WERI-Rb-1 (cell line): ENCODE measurements around the gene UTRN.

Experiments
- DNase-seq: peaks from one replicate; pipeline ENCODE4 v3.0.0-alpha.2; 2020
- H3K27ac ChIP-seq: fragments of 250-450 bp; sonication (Bioruptor Pico); 2 replicates; pipeline ENCODE4 v1.5.1; 2020; ENCODE audit warnings: mild to moderate bottlenecking, moderate library complexity
- H3K27me3 ChIP-seq: fragments of 250-450 bp; sonication (Bioruptor Pico); 2 replicates; pipeline ENCODE4 v1.5.1; 2021; ENCODE audit warnings: mild to moderate bottlenecking, low read depth, moderate library complexity; ENCODE audit not compliant: insufficient read depth, severe bottlenecking
- H3K36me3 ChIP-seq: fragments of 250-450 bp; sonication (Bioruptor Pico); 2 replicates; pipeline ENCODE4 v1.5.1; 2020; ENCODE audit warnings: mild to moderate bottlenecking, moderate library complexity
- H3K4me3 ChIP-seq: 2 replicates; pipeline ENCODE4 v1.5.1; 2011; ENCODE audit warnings: low read depth, mild to moderate bottlenecking, control low read depth, low read length
- H3K9me3 ChIP-seq: fragments of 250-450 bp; sonication (Bioruptor Pico); 2 replicates; pipeline ENCODE4 v1.5.1; 2021; ENCODE audit warnings: mild to moderate bottlenecking, moderate library complexity; ENCODE audit not compliant: severe bottlenecking
- CTCF ChIP-seq: IDR thresholded peaks from 2 replicates; pipeline ENCODE4 v1.5.1; 2011; ENCODE audit warnings: low read depth, mild to moderate bottlenecking, control low read depth, inconsistent platforms, low read length

Gene UTRN

DNA sequence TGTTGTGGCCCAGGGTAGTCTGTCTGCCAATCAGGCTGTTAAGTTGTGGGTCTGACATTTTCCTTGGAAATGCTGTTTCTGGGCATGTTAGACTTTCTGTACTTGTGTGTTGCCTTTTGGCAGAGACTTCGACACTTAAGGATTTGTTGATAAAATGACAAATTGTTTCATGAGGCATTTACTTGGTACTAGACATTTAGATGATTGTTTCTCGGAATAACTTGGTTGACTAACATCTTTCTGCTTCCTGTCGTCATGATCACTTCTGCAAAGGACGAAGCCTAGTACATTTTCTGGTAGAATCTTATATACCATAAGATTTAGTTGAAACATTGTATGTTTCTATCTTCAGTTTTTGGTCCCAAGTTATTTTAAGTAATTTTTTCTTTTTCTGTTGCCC lies 34.1 kb downstream of the UTRN start:
- no peak for DNase-seq
- no peaks in the 10 kb centered on the region for H3K9me3 ChIP-seq
- no peak for TF ChIP-seq CTCF

DNA sequence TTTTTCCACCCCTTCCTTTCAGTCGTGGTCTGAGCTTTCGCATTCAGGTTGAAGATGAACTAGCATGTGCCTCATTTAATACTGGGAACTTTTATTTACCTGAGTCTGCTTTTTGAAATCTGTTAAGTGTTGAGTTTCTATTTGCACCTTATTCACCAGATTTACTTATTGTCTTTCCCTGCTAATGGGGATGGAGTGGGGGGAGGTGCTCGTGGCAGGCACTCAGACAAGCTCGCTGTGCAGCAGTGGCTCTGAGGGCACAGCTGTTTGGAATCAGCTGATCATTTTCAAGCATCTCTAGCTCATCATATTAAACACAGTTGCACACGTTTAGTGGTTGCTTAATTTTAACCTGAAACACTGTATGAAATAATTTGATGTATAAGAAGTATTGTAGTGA lies 35.6 kb downstream of the UTRN start:
- TF ChIP-seq CTCF = no peak
- H3K27ac ChIP-seq = no peak overlapping the region

More for the DNA sequence above, 34.1 kb downstream of the UTRN start:
- H3K27ac ChIP-seq = no peak overlapping the region
- H3K27me3 ChIP-seq = no peaks in the 10 kb centered on the region
- H3K4me3 ChIP-seq = no peak overlapping the region
- H3K36me3 ChIP-seq = no peaks in the 10 kb centered on the region

GRCh38 chr6:144321839-144322591 lies 36.9 kb downstream of the UTRN start:
- Histone ChIP-seq H3K9me3 (no peaks in the 10 kb centered on the region), H3K27ac (no peak overlapping the region), H3K36me3 (no peaks in the 10 kb centered on the region), H3K27me3 (no peaks in the 10 kb centered on the region), H3K4me3 (no peak overlapping the region)
- no peak for TF ChIP-seq CTCF
- DNase-seq = no peak

More for the DNA sequence above, 35.6 kb downstream of the UTRN start:
- Histone ChIP-seq H3K27me3 (no peaks in the 10 kb centered on the region), H3K36me3 (no peaks in the 10 kb centered on the region), H3K9me3 (no peaks in the 10 kb centered on the region), H3K4me3 (no peak overlapping the region)
- no peak for DNase-seq

DNA sequence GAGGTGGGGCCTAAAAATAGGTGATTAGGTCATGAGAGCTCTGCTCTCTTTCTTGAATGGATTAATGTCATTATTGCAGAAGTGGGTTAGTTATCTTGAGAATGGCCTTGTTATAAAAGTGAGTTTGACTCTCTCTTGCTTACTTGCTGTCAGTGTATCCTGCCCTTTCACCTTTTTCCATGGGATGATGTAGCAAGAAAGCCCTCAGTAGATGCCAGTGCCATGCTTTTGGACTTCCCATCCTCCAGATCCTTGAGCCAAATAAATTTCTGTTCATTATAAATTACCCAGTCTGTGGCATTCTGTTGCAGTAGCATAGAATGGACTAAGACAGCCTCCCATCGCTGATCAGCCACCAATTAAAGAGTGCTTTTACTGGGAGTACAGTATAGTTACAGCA lies 40.1 kb downstream of the UTRN start:
- no peaks in the 10 kb centered on the region for H3K9me3 ChIP-seq
- H3K4me3 ChIP-seq = no peak overlapping the region
- TF ChIP-seq CTCF = no peak
- no peaks in the 10 kb centered on the region for H3K27me3 ChIP-seq
- DNase-seq = no peak
- H3K27ac ChIP-seq = no peak overlapping the region
- no peaks in the 10 kb centered on the region for H3K36me3 ChIP-seq

DNA sequence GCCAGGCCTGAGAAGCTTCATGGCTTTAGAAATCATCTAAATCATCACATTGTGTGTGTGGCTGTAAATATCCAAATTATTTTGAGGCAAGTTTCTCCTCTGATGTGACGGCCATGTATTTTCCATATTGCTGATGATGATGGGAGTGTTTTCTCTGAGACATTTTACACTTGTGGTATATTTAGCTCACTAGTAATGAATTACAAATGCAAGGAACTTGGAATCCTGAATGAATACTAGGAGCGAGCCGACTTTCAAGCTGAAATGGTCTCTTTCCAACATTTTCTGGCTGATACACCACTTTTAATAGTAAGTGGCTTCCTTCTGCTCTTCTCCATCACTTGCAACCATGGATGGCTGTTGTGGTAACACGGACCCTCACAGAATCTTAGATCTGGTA lies 41.3 kb downstream of the UTRN start:
- no peaks in the 10 kb centered on the region for H3K9me3 ChIP-seq
- no peak overlapping the region for H3K4me3 ChIP-seq
- no peaks in the 10 kb centered on the region for H3K27me3 ChIP-seq
- H3K36me3 ChIP-seq = no peaks in the 10 kb centered on the region
- H3K27ac ChIP-seq = no peak overlapping the region
- no peak for DNase-seq
- no peak for TF ChIP-seq CTCF

DNA sequence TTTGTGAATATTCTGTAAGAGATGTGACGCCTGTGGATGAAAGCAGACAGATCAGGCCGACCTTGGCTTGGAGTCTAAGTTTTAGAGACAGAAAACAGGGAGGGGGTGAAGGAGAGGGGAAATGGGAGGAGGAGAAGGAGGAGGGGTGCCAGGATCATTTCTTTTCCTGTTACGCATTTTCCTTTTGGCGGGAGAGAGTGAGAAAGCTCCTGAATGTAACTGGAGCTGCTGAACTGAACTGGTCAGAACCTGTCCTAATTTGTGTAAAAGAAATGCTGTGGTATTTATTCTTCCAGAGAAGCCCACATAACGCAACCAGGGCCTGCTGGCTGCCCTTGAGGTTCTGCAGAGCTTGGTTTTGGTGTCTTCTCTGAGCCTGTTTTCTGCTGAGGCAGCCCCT lies 41.9 kb downstream of the UTRN start:
- no peak overlapping the region for H3K27ac ChIP-seq

More for the DNA sequence above, 41.9 kb downstream of the UTRN start:
- H3K4me3 ChIP-seq = no peak overlapping the region
- no peak for TF ChIP-seq CTCF
- no peak for DNase-seq
- H3K9me3 ChIP-seq = no peaks in the 10 kb centered on the region
- H3K27me3 ChIP-seq = no peaks in the 10 kb centered on the region
- no peaks in the 10 kb centered on the region for H3K36me3 ChIP-seq
